Neural crest cell (in vitro differentiated cells): ENCODE results near the gene CCDC107. TPM values are rescaled to one million over a fixed set of nuclear protein-coding genes. Genes with fewer than 3 reads are reported as not detected.

Experiments used
- DNase-seq: peaks from one replicate; pipeline ENCODE4 v3.0.0; 2021; ENCODE audit warnings: low read depth, mixed read lengths, low spot score
- H3K27ac Mint-ChIP-seq: one replicate; pipeline ENCODE4 v1.8.0; 2021; ENCODE audit warnings: mild to moderate bottlenecking, mixed read lengths; ENCODE audit not compliant: unreplicated experiment
- H3K27me3 Mint-ChIP-seq: 2 replicates; pipeline ENCODE4 v1.8.0; 2021; ENCODE audit warnings: low read depth, mild to moderate bottlenecking, mixed read lengths
- H3K36me3 Mint-ChIP-seq: 2 replicates; pipeline ENCODE4 v1.8.0; 2021; ENCODE audit warnings: low read depth, mild to moderate bottlenecking, mixed read lengths
- H3K4me1 Mint-ChIP-seq: 2 replicates; pipeline ENCODE4 v1.8.0; 2021; ENCODE audit warnings: mixed read lengths
- H3K4me3 Mint-ChIP-seq: one replicate; pipeline ENCODE4 v1.8.0; 2021; ENCODE audit warnings: mild to moderate bottlenecking, mixed read lengths
- H3K9me3 Mint-ChIP-seq: 2 replicates; pipeline ENCODE4 v1.8.0; 2021; ENCODE audit warnings: mixed read lengths
- total RNA-seq: library from RNA; stranded (reverse); gene quantifications from 2 replicates; pipeline ENCODE4 v1.2.1, GENCODE V29; 2021
- TF ChIP-seq, protein P1 (sequence below): fragments of 200-600 bp; sonication (generic); conservative IDR thresholded peaks from 2 replicates; pipeline ENCODE4 v1.5.0; 2021; ENCODE audit warnings: antibody characterized with exemption, mild to moderate bottlenecking

Gene CCDC107
- total RNA-seq, 1 donor from 2014 or later = 15.4 TPM

GRCh38 chr9:35695943-35696401 is 37.9 kb downstream of the CCDC107 start:
- no peak for DNase-seq
- Mint-ChIP-seq H3K36me3 (peaks cover 3% of the 10 kb centered on the region), H3K4me1 (peaks cover 11% of the 10 kb centered on the region), H3K27me3 (no peaks in the 10 kb centered on the region), H3K4me3 (peak overlapping the region; percentile 56), H3K9me3 (no peaks in the 10 kb centered on the region), H3K27ac (no peak overlapping the region)
- TF ChIP-seq, protein P1, sequence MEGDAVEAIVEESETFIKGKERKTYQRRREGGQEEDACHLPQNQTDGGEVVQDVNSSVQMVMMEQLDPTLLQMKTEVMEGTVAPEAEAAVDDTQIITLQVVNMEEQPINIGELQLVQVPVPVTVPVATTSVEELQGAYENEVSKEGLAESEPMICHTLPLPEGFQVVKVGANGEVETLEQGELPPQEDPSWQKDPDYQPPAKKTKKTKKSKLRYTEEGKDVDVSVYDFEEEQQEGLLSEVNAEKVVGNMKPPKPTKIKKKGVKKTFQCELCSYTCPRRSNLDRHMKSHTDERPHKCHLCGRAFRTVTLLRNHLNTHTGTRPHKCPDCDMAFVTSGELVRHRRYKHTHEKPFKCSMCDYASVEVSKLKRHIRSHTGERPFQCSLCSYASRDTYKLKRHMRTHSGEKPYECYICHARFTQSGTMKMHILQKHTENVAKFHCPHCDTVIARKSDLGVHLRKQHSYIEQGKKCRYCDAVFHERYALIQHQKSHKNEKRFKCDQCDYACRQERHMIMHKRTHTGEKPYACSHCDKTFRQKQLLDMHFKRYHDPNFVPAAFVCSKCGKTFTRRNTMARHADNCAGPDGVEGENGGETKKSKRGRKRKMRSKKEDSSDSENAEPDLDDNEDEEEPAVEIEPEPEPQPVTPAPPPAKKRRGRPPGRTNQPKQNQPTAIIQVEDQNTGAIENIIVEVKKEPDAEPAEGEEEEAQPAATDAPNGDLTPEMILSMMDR = no peak

DNA sequence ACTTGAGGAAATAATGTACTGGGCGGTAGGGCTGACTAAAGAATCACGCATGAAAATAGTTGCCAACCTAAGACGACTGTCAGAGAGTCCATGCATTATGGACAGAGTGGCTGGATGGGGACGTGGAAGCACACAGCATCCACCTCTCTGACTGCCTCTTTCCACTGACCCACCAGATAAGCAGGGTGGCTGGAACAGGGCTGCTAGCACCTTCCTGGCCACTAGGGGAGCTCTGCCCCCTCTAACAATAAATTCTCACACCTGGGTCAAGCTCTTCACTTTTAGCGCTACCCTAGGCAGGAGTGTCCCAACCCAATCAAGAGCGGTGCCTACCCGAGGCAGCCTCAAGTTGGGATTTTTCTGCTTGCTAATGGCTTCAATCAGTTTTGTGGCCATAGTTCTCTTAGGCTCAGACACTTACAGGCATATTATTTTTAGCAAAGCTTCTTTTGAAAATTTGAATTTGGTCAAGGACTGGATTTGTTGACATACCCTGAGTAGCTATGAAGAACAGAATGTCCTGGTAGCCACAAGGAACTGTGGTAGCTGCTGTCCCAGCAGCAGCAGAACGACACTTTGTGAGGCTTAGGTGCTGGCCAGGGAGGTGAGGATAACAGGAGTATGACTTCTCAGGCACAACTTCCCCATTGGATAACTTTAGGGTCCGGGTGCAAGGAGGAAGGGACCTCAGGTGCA is 38.6 kb downstream of the CCDC107 start:
- TF ChIP-seq, protein P1 = peak; percentile 84
- no peak overlapping the region for H3K27ac Mint-ChIP-seq
- H3K4me3 Mint-ChIP-seq = peak overlapping the region; percentile 56
- H3K9me3 Mint-ChIP-seq = no peaks in the 10 kb centered on the region
- peaks cover 5% of the 10 kb centered on the region for H3K4me1 Mint-ChIP-seq
- no peaks in the 10 kb centered on the region for H3K27me3 Mint-ChIP-seq
- peaks cover 3% of the 10 kb centered on the region for H3K36me3 Mint-ChIP-seq
- peak; percentile 49 for DNase-seq

DNA sequence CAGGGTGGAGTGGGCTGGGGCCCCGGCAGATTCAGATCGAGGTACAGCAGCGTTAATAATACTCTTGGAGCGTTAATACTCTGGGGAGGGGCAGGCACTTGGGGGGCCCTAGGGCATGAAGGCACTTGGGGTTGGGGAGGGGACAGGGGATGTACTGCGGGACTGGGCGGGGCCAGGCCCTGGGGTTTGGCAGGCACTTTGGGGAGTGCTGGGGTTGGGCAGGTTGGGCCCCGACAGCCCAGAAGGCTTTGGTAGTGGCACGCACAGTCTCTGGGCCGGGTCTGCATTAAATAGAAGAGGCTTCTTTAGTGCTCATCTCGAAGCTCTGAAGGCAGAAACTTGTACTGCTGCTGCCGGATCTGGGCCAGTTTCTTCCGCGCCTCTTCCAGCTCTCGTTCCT is 39.4 kb downstream of the CCDC107 start:
- no peak overlapping the region for H3K27ac Mint-ChIP-seq
- TF ChIP-seq, protein P1 = no peak
- H3K9me3 Mint-ChIP-seq = no peaks in the 10 kb centered on the region
- DNase-seq = no peak
- no peaks in the 10 kb centered on the region for H3K27me3 Mint-ChIP-seq
- no peak overlapping the region for H3K4me3 Mint-ChIP-seq
- peaks cover 3% of the 10 kb centered on the region for H3K36me3 Mint-ChIP-seq
- H3K4me1 Mint-ChIP-seq = no peaks in the 10 kb centered on the region

DNA sequence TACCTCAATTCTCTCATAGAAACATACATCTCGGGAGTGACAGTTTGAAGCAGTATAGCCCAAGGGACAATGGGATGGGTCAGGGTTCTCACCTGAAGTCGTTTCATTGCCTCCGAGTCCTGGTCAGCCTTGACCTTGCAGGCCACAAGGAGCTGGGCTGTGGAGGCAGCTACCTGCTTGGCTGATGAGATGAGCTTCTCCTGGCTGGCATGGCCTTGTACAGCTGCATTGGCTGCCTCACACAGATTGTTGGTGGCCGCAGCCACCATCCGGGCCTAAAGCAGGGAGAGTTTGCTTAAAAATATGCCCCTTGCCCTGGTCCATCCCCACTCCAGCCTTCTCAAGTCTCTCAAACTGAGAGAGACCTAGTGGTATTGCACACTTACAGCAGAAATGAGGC is 40.1 kb downstream of the CCDC107 start:
- TF ChIP-seq, protein P1 = no peak
- no peak for DNase-seq
- Mint-ChIP-seq H3K4me3 (no peak overlapping the region), H3K9me3 (no peaks in the 10 kb centered on the region), H3K27ac (no peak overlapping the region), H3K4me1 (no peaks in the 10 kb centered on the region), H3K36me3 (peaks cover 9% of the 10 kb centered on the region), H3K27me3 (no peaks in the 10 kb centered on the region)

GRCh38 chr9:35700031-35700430 is 41.9 kb downstream of the CCDC107 start:
- DNase-seq = no peak
- Mint-ChIP-seq H3K27me3 (no peaks in the 10 kb centered on the region), H3K4me3 (no peak overlapping the region), H3K4me1 (no peaks in the 10 kb centered on the region), H3K27ac (no peak overlapping the region), H3K9me3 (no peaks in the 10 kb centered on the region), H3K36me3 (peaks cover 16% of the 10 kb centered on the region)
- TF ChIP-seq, protein P1 = no peak
